IMR-90 (cell line): ENCODE data around the gene TAF1B. TPM values are rescaled to one million over a fixed set of nuclear protein-coding genes. Genes with fewer than 3 reads are reported as not detected.
A peak's percentile ranks its signal among the peaks of the same experiment; 100 is the strongest.

ENCODE experiments used
- ATAC-seq: fragments of 200-7000 bp; cut with Tn5 transposase; 2 replicates; pipeline ENCODE4 v1.9.1; 2020; ENCODE audit warnings: low read depth, mild to moderate bottlenecking, moderate library complexity
- BruUV-seq: library from RNA; stranded (reverse); fragments of 400-500 nt; replicated peaks from 2 replicates; lab custom pipeline; 2021; lab: Mats Ljungman, UMichigan
- CTCF ChIA-PET: fragments of 300-600 bp; formaldehyde crosslinking; extraction: SDS; loops from one replicate; lab custom pipeline; 2021; ENCODE audit warnings: antibody characterized with exemption; lab: Yijun Ruan, JAX
- POLR2A ChIA-PET: fragments of 300-600 bp; sonication (Branson Sonifier 250); formaldehyde crosslinking; loops from one replicate; lab custom pipeline; 2022; ENCODE audit warnings: antibody characterized with exemption; ENCODE audit not compliant: unreplicated experiment; lab: Charles Lee
- DNase-seq: peaks from one replicate; pipeline ENCODE4 v3.0.0; 2013
- H2AFZ ChIP-seq: replicated peaks from 2 replicates; pipeline ENCODE3; 2013; ENCODE audit warnings: low read length, mild to moderate bottlenecking; ENCODE audit not compliant: poor library complexity
- H2AK5ac ChIP-seq: 2 replicates; pipeline ENCODE4 v1.6.1; 2013; ENCODE audit warnings: low read depth, low read length, inconsistent platforms
- H2AK9ac ChIP-seq: replicated peaks from 2 replicates; pipeline ENCODE3; 2013; ENCODE audit warnings: mild to moderate bottlenecking, low read depth, low read length, moderate library complexity; ENCODE audit not compliant: poor library complexity
- H2BK120ac ChIP-seq: 2 replicates; pipeline ENCODE4 v1.6.1; 2013; ENCODE audit warnings: low read depth, low read length, inconsistent platforms
- H2BK15ac ChIP-seq: 3 replicates; pipeline ENCODE4 v1.6.1; 2013; ENCODE audit warnings: low read depth, low read length, inconsistent platforms
- H2BK20ac ChIP-seq: 2 replicates; pipeline ENCODE4 v1.6.1; 2013; ENCODE audit warnings: low read depth, mild to moderate bottlenecking, inconsistent platforms, low read length, moderate library complexity
- H2BK5ac ChIP-seq: 2 replicates; pipeline ENCODE4 v1.6.1; 2013; ENCODE audit warnings: mild to moderate bottlenecking, low read depth, low read length, inconsistent platforms; ENCODE audit not compliant: poor library complexity, severe bottlenecking
- H3K14ac ChIP-seq: replicated peaks from 2 replicates; pipeline ENCODE4 v1.6.1; 2013; ENCODE audit warnings: low read depth, low read length, inconsistent platforms
- H3K18ac ChIP-seq: 2 replicates; pipeline ENCODE4 v1.6.1; 2013; ENCODE audit warnings: low read depth, low read length, control low read depth
- H3K23ac ChIP-seq: 2 replicates; pipeline ENCODE4 v1.6.1; 2013; ENCODE audit warnings: low read depth, low read length, inconsistent platforms
- H3K27ac ChIP-seq: 2 replicates; pipeline ENCODE4 v1.5.1; 2013; ENCODE audit warnings: mild to moderate bottlenecking, control low read depth, low read length; ENCODE audit not compliant: insufficient read depth
- H3K27me3 ChIP-seq: 2 replicates; pipeline ENCODE4 v1.6.1; 2013; ENCODE audit warnings: low read length; ENCODE audit not compliant: control insufficient read depth, insufficient read depth
- H3K36me3 ChIP-seq: 2 replicates; pipeline ENCODE4 v1.6.1; 2013; ENCODE audit warnings: low read length, mixed read lengths; ENCODE audit not compliant: control insufficient read depth, insufficient read depth
- H3K4ac ChIP-seq: 2 replicates; pipeline ENCODE4 v1.6.1; 2013; ENCODE audit warnings: low read depth, low read length, inconsistent platforms
- H3K4me1 ChIP-seq: 2 replicates; pipeline ENCODE4 v1.6.1; 2013; ENCODE audit warnings: low read length, mixed read lengths; ENCODE audit not compliant: control insufficient read depth, insufficient read depth
- H3K4me2 ChIP-seq: 2 replicates; pipeline ENCODE4 v1.6.1; 2013; ENCODE audit warnings: low read depth, mild to moderate bottlenecking, control low read depth, low read length, moderate library complexity
- H3K4me3 ChIP-seq: 2 replicates; pipeline ENCODE4 v1.5.1; 2013; ENCODE audit warnings: low read depth, mild to moderate bottlenecking, control low read depth, low read length, moderate library complexity; ENCODE audit not compliant: insufficient read depth
- H3K56ac ChIP-seq: 2 replicates; pipeline ENCODE4 v1.6.1; 2013; ENCODE audit warnings: low read length, inconsistent platforms; ENCODE audit not compliant: insufficient read depth; ENCODE audit errors: extremely low read depth
- H3K79me1 ChIP-seq, 2 experiments: 2 replicates each; pipeline ENCODE4 v1.6.1; 2013; ENCODE audit warnings: low read length in 2 of 2, inconsistent platforms in 1 of 2, low read depth in 1 of 2
- H3K9ac ChIP-seq: 2 replicates; pipeline ENCODE4 v1.6.1; 2013; ENCODE audit warnings: low read depth, low read length, control low read depth
- H3K9me1 ChIP-seq: 2 replicates; pipeline ENCODE4 v1.6.1; 2013; ENCODE audit warnings: low read length, inconsistent platforms; ENCODE audit not compliant: insufficient read depth
- H3K9me3 ChIP-seq: 2 replicates; pipeline ENCODE4 v1.6.1; 2013; ENCODE audit warnings: low read length; ENCODE audit not compliant: control insufficient read depth, insufficient read depth
- H4K20me1 ChIP-seq: 2 replicates; pipeline ENCODE4 v1.6.1; 2013; ENCODE audit warnings: low read length, inconsistent platforms; ENCODE audit not compliant: insufficient read depth
- H4K5ac ChIP-seq: 2 replicates; pipeline ENCODE4 v1.6.1; 2013; ENCODE audit warnings: mild to moderate bottlenecking, low read depth, low read length, control low read depth
- H4K8ac ChIP-seq, 2 experiments: 2 replicates each; pipeline ENCODE4 v1.6.1; 2013; ENCODE audit warnings: low read depth in 2 of 2, low read length in 2 of 2, control low read depth in 1 of 2, inconsistent platforms in 1 of 2
- H4K91ac ChIP-seq: 2 replicates; pipeline ENCODE4 v1.6.1; 2013; ENCODE audit warnings: low read depth, low read length, inconsistent platforms; ENCODE audit not compliant: insufficient read depth
- CEBPB ChIP-seq: IDR thresholded peaks from 2 replicates; pipeline ENCODE4 v1.6.1; 2012; ENCODE audit warnings: low read depth, low read length, improper control_type of control experiment
- CHD1 ChIP-seq: IDR thresholded peaks from 2 replicates; pipeline ENCODE4 v1.6.1; 2012; ENCODE audit warnings: low read depth, low read length, improper control_type of control experiment
- CTCF ChIP-seq: conservative IDR thresholded peaks from 2 replicates; pipeline ENCODE4 v1.5.1; 2012; ENCODE audit warnings: mild to moderate bottlenecking, low read depth, low read length, improper control_type of control experiment
- ELK1 ChIP-seq: fragments of 150-350 bp; IDR thresholded peaks from 2 replicates; pipeline ENCODE4 v1.6.1; 2016; ENCODE audit warnings: low read depth, mild to moderate bottlenecking, low read length, moderate library complexity, borderline replicate concordance
- FOS ChIP-seq: fragments of 150-350 bp; IDR thresholded peaks from 2 replicates; pipeline ENCODE4 v1.6.1; 2016; ENCODE audit warnings: low read depth, low read length
- MAFK ChIP-seq: IDR thresholded peaks from 2 replicates; pipeline ENCODE4 v1.6.1; 2012; ENCODE audit warnings: low read depth, low read length, improper control_type of control experiment
- MAZ ChIP-seq: IDR thresholded peaks from 2 replicates; pipeline ENCODE4 v1.6.1; 2012; ENCODE audit warnings: low read depth, mild to moderate bottlenecking, low read length, improper control_type of control experiment, moderate library complexity, borderline replicate concordance
- MXI1 ChIP-seq: IDR thresholded peaks from 2 replicates; pipeline ENCODE4 v1.6.1; 2012; ENCODE audit warnings: low read depth, mild to moderate bottlenecking, low read length, moderate library complexity, borderline replicate concordance
- POLR2A ChIP-seq: IDR thresholded peaks from 2 replicates; pipeline ENCODE4 v1.6.1; 2012; ENCODE audit warnings: mild to moderate bottlenecking, low read depth, low read length
- RCOR1 ChIP-seq: IDR thresholded peaks from 2 replicates; pipeline ENCODE4 v1.6.1; 2012; ENCODE audit warnings: mild to moderate bottlenecking, low read length, improper control_type of control experiment; ENCODE audit not compliant: insufficient replicate concordance
- RFX5 ChIP-seq: IDR thresholded peaks from 2 replicates; pipeline ENCODE4 v1.8.0; 2012; ENCODE audit warnings: low read depth, mild to moderate bottlenecking, low read length, moderate library complexity
- SMC3 ChIP-seq: fragments of 150-350 bp; IDR thresholded peaks from 2 replicates; pipeline ENCODE4 v1.6.1; 2016; ENCODE audit warnings: low read depth, mild to moderate bottlenecking, antibody characterized with exemption, low read length, moderate library complexity
- WGBS, 2 experiments: methylation state at CpG; one replicate each; pipeline versions ENCODE4 v1.1.5 to v1.1.7; 2013; ENCODE audit warnings: missing lambda C conversion rate in 2 of 2; ENCODE audit not compliant: insufficient read length in 1 of 2; ENCODE audit errors: extremely low coverage in 2 of 2; 5-methylcytosine and 5-hydroxymethylcytosine counted together
- dilution Hi-C: fragments of 300-500 bp; cut with HindIII; formaldehyde crosslinking; loops from one replicate; pipeline ENCODE4 v1.14.3; 2018; ENCODE audit warnings: low sequenced_read_pairs; ENCODE audit not compliant: unreplicated experiment
- in situ Hi-C: fragments of 300-500 bp; cut with MboI; formaldehyde crosslinking; loops from 3 replicates; pipeline ENCODE4 v1.14.3; 2019; ENCODE audit warnings: low sequenced_read_pairs, inconsistent platforms, mixed read lengths
- intact Hi-C: fragments of 100-400 bp; cut with micrococcal nuclease; formaldehyde crosslinking; loops from 2 replicates; pipeline ENCODE4 v1.10.0; 2022
- polyA plus RNA-seq, 3 experiments: library from polyadenylated mRNA; depleted of rRNA; stranded (reverse); fragments of >200 nt; gene quantifications; 2 replicates each; pipeline ENCODE4 v1.2.3, GENCODE V29; 2012; ENCODE audit warnings: low replicate concordance in 1 of 3
- total RNA-seq: library from RNA; depleted of rRNA; stranded (reverse); fragments of >200 nt; gene quantifications from 2 replicates; pipeline ENCODE4 v1.2.3, GENCODE V29; 2012

The TAF1B gene
- total and polyA plus RNA-seq, 2 of the 4 experiments (the other 2 are of a cell fraction), result 8.4 to 19.9 TPM

GRCh38 chr2:9797681-9798556 is 45.4 kb upstream of the TAF1B start (continued):
- TF ChIP-seq CHD1 (no peak), CEBPB (no peak)

GRCh38 chr2:9799011-9799596 is 44.2 kb upstream of the TAF1B start:
- ChIA-PET POLR2A (no interaction called here), CTCF (interaction anchor here (0.5 to 1.5 kb wide), 10 partner anchors 14 to 273 kb away, joined by 3 to 5 read pairs (median 3); no protein-coding TSS in a partner anchor)
- no TSS peak for BruUV-seq
- no peak overlapping the region for H2BK20ac ChIP-seq
- H3K56ac ChIP-seq, result no peak overlapping the region
- no peak overlapping the region for H3K18ac ChIP-seq
- in situ Hi-C loops, result loop anchor here (5.0 kb wide), 1 partner anchor 248 kb away; no protein-coding TSS in a partner anchor
- peak overlapping the region; percentile 62 for H2AFZ ChIP-seq
- H3K4ac ChIP-seq, result no peak overlapping the region
- TF ChIP-seq RCOR1 (no peak), CEBPB (no peak), MXI1 (no peak), MAZ (no peak), POLR2A (no peak), ELK1 (no peak), MAFK (no peak), FOS (no peak), CTCF (no peak), SMC3 (no peak), RFX5 (no peak)
- H3K14ac ChIP-seq, result no peak overlapping the region
- dilution Hi-C loops, result no loop called here
- H2BK120ac ChIP-seq, result no peak overlapping the region
- no peaks in the 10 kb centered on the region for H3K79me1 ChIP-seq
- H3K4me2 ChIP-seq, result no peak overlapping the region
- no peaks in the 10 kb centered on the region for H3K9me3 ChIP-seq
- H4K5ac ChIP-seq, result no peak overlapping the region
- H3K36me3 ChIP-seq, result no peaks in the 10 kb centered on the region
- no peak overlapping the region for H4K8ac ChIP-seq
- 97% methylated on average over 5 of the region's 11 CpGs; no CpG with 5 or more reads in 1 of the 2 experiments for WGBS, 2 experiments
- no peak overlapping the region for H3K27ac ChIP-seq
- H2BK15ac ChIP-seq, result no peak overlapping the region
- no peak for DNase-seq
- no peak overlapping the region for H2AK9ac ChIP-seq
- no peak overlapping the region for H3K4me3 ChIP-seq
- H3K23ac ChIP-seq, result no peak overlapping the region
- H3K9ac ChIP-seq, result no peak overlapping the region
- intact Hi-C loops, result loop anchor here (1.0 kb wide), 1 partner anchor 249 kb away; no protein-coding TSS in a partner anchor
- no peak for ATAC-seq
- H3K27me3 ChIP-seq, result no peaks in the 10 kb centered on the region; the same call in 1 of the 2 replicates
- H4K91ac ChIP-seq, result no peak overlapping the region
- H2AK5ac ChIP-seq, result no peak overlapping the region
- peaks cover 16% of the 10 kb centered on the region for H3K4me1 ChIP-seq
- H2BK5ac ChIP-seq, result no peak overlapping the region
- H4K20me1 ChIP-seq, result no peaks in the 10 kb centered on the region; the same call in 1 of the 2 replicates
- H3K9me1 ChIP-seq, result peaks cover 11% of the 10 kb centered on the region; the same call in 1 of the 2 replicates
